Activated T-helper 2 cell treated with anti-CD3 and anti-CD28 coated beads, Interferon-gamma antibody, Interleukin-2, Interleukin-4, amounts not matched to agents 10 μg/mL and 5 μg/mL and 100 μg/mL, durations not matched to agents 14 hours and 24 hours and 36 hours (primary cell): Measurements from ENCODE around the gene MUC22. TPM values are rescaled to one million over a fixed set of nuclear protein-coding genes. Genes with fewer than 3 reads are reported as not detected.
"Not testable (repeated sequence)": the region's sequence is repeated elsewhere in the genome, so short reads cannot be mapped to it uniquely, and the experiment has no call there.

ENCODE experiments used
- DNase-seq: peaks from one replicate; pipeline ENCODE4 v3.0.0; 2021; ENCODE audit warnings: low spot score
- H3K27ac Mint-ChIP-seq: one replicate; pipeline ENCODE4 v1.8.0; 2021; ENCODE audit warnings: mixed read lengths
- H3K27me3 Mint-ChIP-seq: one replicate; pipeline ENCODE4 v1.8.0; 2021; ENCODE audit warnings: low read depth, mixed read lengths
- H3K36me3 Mint-ChIP-seq: one replicate; pipeline ENCODE4 v1.8.0; 2021; ENCODE audit warnings: low read depth, mixed read lengths
- H3K4me1 Mint-ChIP-seq: one replicate; pipeline ENCODE4 v1.8.0; 2021; ENCODE audit warnings: low read depth, mixed read lengths
- H3K4me3 Mint-ChIP-seq: one replicate; pipeline ENCODE4 v1.8.0; 2021; ENCODE audit warnings: low read depth, mild to moderate bottlenecking, moderate library complexity, mixed read lengths
- H3K9me3 Mint-ChIP-seq: one replicate; pipeline ENCODE4 v1.8.0; 2021; ENCODE audit warnings: mixed read lengths
- intact Hi-C: fragments of 100-400 bp; cut with micrococcal nuclease; formaldehyde crosslinking; loops from one replicate; pipeline ENCODE4 v1.15.1; 2023
- total RNA-seq: library from RNA; stranded (reverse); gene quantifications from 2 replicates; pipeline ENCODE4 v1.2.3, GENCODE V29; 2022

Gene MUC22
- total RNA-seq, 1 donor from 2014 or later: not detected

DNA sequence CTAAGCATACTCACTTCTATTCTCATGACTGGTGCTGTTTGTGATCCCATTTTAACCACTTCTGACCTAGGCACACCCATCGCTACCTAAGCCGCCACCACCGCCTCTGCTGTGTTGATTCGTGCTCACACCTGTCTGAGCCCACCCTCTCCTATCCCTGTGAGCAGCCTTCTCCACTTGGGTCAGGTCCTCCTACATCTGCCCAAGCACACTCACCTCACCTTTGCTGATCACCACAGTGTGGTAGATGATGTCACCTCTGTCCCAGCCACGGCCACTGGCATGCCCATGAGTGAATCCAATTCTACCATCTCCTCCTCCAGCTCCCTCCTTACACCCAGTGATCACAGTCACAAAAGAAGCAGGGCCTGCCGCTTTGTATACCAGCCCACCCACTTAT, 20.8 kb downstream of the MUC22 start:
- no peak overlapping the region for H3K4me3 Mint-ChIP-seq
- no peak for DNase-seq
- no peaks in the 10 kb centered on the region for H3K9me3 Mint-ChIP-seq
- H3K27ac Mint-ChIP-seq: no peak overlapping the region
- H3K36me3 Mint-ChIP-seq: no peaks in the 10 kb centered on the region
- H3K4me1 Mint-ChIP-seq: peaks cover 4% of the 10 kb centered on the region
- H3K27me3 Mint-ChIP-seq: peaks cover 1% of the 10 kb centered on the region
- intact Hi-C loops: no loop called here

DNA sequence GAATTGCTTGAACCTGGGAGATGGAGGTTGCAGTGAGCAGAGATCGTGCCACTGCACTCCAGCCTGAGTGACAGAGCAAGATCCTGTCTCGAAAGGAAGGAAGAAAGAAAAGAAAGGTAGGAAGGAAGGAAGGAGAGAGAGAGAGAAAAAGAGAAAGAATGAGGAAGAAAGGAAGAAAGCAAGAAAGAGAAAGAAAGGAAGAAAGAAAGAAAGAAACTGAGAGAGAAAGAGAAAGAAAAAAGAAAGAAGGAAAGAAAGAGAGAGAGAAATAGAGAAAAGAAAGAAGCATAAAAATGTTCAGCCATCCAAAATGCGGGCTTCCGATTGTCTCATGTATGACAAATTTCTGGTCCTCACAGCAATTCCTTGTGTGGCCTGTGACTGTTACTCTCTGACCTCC, 22.8 kb downstream of the MUC22 start:
- Mint-ChIP-seq H3K4me1 (peaks cover 4% of the 10 kb centered on the region), H3K36me3 (no peaks in the 10 kb centered on the region), H3K9me3 (no peaks in the 10 kb centered on the region), H3K27me3 (peaks cover 1% of the 10 kb centered on the region), H3K27ac (no peak overlapping the region), H3K4me3 (no peak overlapping the region)
- intact Hi-C loops: no loop called here
- DNase-seq: no peak

DNA sequence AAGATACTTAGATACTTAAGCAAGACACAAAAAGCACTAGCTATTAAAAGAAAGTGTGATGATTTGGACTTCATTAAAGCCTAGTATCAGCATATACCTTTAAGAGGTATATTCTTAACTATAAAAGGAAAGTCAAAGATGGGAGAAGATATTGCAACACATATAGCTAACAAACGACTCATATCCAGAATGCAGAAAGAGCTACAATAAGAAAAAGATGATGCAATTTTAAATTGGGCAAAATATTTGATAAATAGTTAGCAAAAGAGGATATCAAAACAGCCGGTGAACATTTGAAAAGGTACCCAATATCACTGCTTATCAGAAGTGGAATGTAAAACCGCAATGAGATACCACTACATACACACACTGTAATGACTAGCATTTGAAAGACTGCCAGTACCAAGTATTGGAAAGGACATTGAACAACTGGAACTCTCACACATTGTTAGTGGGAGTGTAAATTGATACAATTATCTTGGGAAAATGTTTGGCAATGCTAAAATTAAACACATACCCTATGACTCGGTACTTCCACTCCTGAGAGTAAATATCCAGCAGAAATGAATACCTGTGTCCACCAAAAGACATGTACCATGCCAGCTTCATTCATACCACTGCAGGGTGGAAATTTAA, 25.7 kb downstream of the MUC22 start:
- H3K27me3 Mint-ChIP-seq: peaks cover 6% of the 10 kb centered on the region
- no peak for DNase-seq
- no peak overlapping the region for H3K27ac Mint-ChIP-seq
- no peaks in the 10 kb centered on the region for H3K36me3 Mint-ChIP-seq
- H3K4me1 Mint-ChIP-seq: peaks cover 3% of the 10 kb centered on the region
- H3K9me3 Mint-ChIP-seq: no peaks in the 10 kb centered on the region
- intact Hi-C loops: no loop called here
- H3K4me3 Mint-ChIP-seq: no peak overlapping the region

DNA sequence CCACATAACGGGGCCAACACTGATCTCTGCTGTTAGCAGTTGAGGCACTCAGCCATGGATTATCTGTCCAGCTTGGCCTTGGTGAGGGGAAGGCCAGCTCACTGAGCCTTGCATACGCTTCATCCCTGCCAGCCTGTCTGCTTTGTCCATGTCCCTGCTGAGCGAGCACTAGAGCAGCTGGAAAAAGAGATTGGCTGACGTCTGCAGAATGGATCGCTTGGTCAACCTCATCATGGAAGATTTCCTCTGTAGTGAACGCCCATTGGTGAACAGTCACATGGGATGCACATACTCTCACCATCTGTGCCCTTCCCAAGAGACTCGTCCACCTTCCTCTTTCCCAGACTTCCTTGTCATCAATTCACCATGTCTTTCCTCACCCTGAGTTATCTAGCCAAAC, 26.9 kb downstream of the MUC22 start:
- Mint-ChIP-seq H3K9me3 (no peaks in the 10 kb centered on the region), H3K27ac (no peak overlapping the region), H3K27me3 (peaks cover 7% of the 10 kb centered on the region), H3K4me1 (no peaks in the 10 kb centered on the region), H3K4me3 (no peak overlapping the region), H3K36me3 (no peaks in the 10 kb centered on the region)
- intact Hi-C loops: no loop called here
- DNase-seq: no peak

DNA sequence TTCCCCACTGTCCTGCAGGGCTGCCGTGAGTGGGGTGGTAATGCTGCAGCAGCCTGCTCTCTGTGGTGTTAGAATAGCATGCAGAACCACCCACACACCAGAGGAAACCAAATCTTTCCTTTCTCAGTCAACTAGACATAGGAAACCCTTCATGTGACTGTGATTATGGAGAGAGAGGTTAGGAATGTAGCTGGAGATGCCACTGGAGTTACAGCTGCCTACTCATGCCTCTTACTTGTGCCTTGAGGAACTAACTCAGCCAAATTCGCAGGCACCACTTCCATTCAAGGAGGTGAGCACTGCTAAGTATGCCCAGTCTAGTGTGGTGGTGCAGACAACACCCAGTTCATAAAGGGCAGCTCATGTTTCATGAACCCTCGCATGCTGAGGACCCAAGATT, 27.4 kb downstream of the MUC22 start:
- H3K27me3 Mint-ChIP-seq: peaks cover 7% of the 10 kb centered on the region
- no peaks in the 10 kb centered on the region for H3K4me1 Mint-ChIP-seq
- intact Hi-C loops: no loop called here
- no peaks in the 10 kb centered on the region for H3K9me3 Mint-ChIP-seq
- H3K36me3 Mint-ChIP-seq: no peaks in the 10 kb centered on the region
- H3K27ac Mint-ChIP-seq: no peak overlapping the region
- DNase-seq: no peak
- no peak overlapping the region for H3K4me3 Mint-ChIP-seq

DNA sequence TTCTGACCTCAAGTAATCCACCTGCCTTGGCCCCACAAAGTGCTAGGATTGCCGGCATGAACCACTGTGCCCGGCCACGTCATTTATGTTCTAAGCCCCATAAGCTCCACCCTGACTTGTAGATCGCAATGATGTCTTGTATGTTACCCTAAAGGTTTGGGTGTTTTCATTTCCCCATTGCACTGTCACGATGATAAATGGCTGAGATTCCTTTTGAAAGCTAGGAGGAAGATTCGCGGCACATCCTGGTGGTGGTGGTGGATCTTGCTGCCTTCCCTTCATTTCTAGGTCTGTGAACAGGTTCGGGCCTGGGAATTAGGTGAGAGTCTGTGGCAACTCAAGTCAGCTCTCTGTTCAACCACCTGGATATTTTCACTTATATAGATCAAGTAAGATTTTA, 28.3 kb downstream of the MUC22 start:
- no peak overlapping the region for H3K27ac Mint-ChIP-seq
- peaks cover 1% of the 10 kb centered on the region for H3K4me1 Mint-ChIP-seq
- H3K4me3 Mint-ChIP-seq: no peak overlapping the region
- peaks cover 9% of the 10 kb centered on the region for H3K27me3 Mint-ChIP-seq
- H3K36me3 Mint-ChIP-seq: no peaks in the 10 kb centered on the region
- no peak for DNase-seq
- intact Hi-C loops: no loop called here
- no peaks in the 10 kb centered on the region for H3K9me3 Mint-ChIP-seq

DNA sequence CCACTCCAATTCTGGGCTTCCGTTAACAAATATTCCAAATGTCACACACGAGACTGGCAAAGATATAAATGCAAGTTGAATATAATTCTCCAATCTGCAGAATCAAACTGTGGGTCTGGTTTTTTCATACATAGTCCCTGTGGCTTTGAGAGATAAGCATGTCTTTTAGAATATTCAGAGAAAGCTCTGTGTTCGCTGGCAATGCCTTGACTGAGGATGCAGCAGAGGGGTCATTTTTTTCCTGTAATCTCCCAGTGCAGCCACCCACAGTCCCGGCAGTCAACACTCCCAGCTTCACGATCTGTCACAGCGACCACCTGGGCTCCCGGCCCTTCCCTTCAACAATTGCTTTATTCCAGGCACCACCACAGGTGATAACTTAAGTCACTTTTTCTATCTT, 30.5 kb downstream of the MUC22 start:
- H3K4me1 Mint-ChIP-seq: peaks cover 1% of the 10 kb centered on the region
- no peak overlapping the region for H3K4me3 Mint-ChIP-seq
- no peak for DNase-seq
- peaks cover 7% of the 10 kb centered on the region for H3K27me3 Mint-ChIP-seq
- intact Hi-C loops: no loop called here
- no peaks in the 10 kb centered on the region for H3K36me3 Mint-ChIP-seq
- H3K27ac Mint-ChIP-seq: no peak overlapping the region
- H3K9me3 Mint-ChIP-seq: no peaks in the 10 kb centered on the region

DNA sequence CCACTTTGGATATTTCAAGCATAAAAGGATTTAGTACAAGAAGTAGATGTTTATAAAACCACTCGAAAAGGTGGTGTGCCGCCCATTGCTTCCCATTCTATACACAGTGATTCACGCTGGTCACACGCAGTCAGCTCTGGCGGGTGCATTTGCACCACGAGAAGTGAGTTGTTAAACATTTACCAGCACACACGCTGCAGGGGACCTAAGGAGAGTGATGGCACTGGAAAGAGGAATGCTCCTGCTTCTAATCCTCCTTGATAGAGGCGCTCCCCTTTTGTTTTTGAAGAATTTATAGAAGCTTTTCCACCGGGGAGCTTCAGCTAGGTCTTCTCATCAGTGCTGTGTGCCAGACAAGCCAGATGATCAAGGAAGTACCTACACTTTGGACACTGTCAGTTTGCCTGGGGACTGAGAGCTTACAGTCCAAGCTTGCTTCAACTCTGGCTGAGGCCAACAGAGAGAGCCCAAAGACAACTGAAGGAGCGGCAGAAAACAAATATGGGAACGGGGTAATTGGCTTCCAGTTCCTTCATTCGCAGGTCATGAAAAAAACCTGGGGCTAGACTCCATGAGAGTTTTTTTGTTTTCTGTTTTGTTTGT, 31.2 kb downstream of the MUC22 start:
- Mint-ChIP-seq H3K27ac (no peak overlapping the region), H3K4me1 (peaks cover 1% of the 10 kb centered on the region), H3K36me3 (no peaks in the 10 kb centered on the region), H3K4me3 (no peak overlapping the region), H3K9me3 (no peaks in the 10 kb centered on the region), H3K27me3 (peaks cover 7% of the 10 kb centered on the region)
- no peak for DNase-seq
- intact Hi-C loops: no loop called here

DNA sequence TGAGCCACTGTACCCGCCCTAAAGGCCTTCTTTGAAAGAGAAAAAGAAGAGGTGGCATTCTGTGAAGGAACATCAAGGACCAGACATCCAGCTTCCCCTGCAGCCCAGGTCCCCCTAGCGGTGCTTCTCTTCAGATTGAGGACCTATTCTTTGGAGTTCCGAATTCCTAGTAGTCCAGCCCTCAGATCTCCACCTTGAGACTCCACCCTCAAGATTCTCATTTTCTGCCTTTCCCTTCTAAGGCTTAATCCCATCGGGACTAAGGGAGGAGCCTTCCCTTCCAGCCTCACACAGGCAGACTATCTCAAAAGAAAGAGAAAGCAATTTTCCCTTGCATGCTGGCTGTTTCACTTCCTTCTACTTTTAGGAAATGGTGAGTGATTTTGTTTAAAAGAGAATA, 32.5 kb downstream of the MUC22 start:
- Mint-ChIP-seq H3K9me3 (no peaks in the 10 kb centered on the region), H3K4me3 (no peak overlapping the region), H3K27me3 (peaks cover 9% of the 10 kb centered on the region), H3K4me1 (peaks cover 1% of the 10 kb centered on the region), H3K36me3 (no peaks in the 10 kb centered on the region), H3K27ac (no peak overlapping the region)
- intact Hi-C loops: no loop called here
- DNase-seq: no peak

DNA sequence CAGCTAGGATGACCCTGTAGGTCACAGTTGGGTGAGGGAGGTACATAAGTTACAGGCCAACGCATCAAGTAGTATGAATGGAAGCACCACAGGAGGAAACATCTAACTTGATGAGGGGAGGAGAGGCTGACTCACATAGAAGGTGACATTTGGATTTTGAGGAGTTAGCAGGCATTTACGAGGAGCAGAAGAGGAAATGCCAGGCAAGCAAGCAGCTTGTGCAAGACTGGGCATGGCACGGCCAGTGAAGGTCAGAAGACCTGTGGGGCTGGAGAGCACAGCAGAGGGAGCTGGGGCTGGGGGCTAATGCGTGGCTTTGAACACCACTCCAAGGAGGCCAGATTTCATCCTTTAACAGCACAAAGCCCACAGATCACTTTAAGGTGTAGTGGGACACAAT, 37.8 kb downstream of the MUC22 start:
- H3K27me3 Mint-ChIP-seq: peaks cover 29% of the 10 kb centered on the region
- intact Hi-C loops: no loop called here
- H3K4me1 Mint-ChIP-seq: no peaks in the 10 kb centered on the region
- DNase-seq: no peak
- no peak overlapping the region for H3K4me3 Mint-ChIP-seq
- no peaks in the 10 kb centered on the region for H3K36me3 Mint-ChIP-seq
- no peak overlapping the region for H3K27ac Mint-ChIP-seq
- H3K9me3 Mint-ChIP-seq: no peaks in the 10 kb centered on the region

DNA sequence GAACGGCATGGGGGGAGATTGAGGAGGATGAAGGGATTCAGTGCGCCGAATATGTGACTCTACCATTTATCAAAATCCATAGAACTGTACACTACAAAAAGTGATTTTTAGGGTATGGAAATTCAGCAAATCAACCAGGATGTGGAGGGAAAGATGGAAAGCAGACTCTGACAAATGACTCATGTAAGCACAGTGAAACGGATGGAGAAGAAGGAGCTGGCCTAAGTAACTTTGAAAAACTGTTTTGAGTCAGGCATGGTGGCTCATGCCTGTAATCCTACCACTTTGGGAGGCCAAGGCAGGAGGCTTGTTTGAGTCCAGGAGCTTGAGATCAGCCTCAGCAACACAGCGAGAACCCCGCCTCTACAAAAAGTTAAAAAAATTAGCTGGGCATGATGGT, 39.2 kb downstream of the MUC22 start:
- Mint-ChIP-seq H3K4me3 (no peak overlapping the region), H3K4me1 (no peaks in the 10 kb centered on the region), H3K9me3 (no peaks in the 10 kb centered on the region), H3K36me3 (no peaks in the 10 kb centered on the region), H3K27ac (no peak overlapping the region), H3K27me3 (peaks cover 37% of the 10 kb centered on the region)
- intact Hi-C loops: no loop called here
- no peak for DNase-seq

DNA sequence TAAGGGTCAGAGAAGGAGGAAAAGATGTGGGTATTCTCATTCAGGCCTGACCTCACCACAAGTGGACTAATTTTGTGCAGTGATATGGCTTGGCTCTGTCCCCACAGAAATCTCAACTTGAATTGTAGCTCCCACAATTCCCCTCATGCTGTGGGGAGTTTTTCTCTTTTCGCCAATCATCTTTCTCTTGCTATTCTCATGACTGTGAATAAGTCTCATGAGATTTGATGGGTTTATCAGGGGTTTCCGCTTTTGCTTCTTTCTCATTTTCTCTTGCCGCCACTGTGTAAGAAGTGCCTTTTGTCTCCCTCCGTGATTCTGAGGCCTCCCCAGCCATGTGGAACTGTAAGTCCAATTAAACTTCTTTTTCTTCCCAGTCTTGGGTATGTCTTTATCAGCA, 42.9 kb downstream of the MUC22 start:
- DNase-seq, H3K4me1 Mint-ChIP-seq, H3K4me3 Mint-ChIP-seq, H3K27ac Mint-ChIP-seq, H3K36me3 Mint-ChIP-seq, H3K9me3 Mint-ChIP-seq, intact Hi-C loops: not testable (repeated sequence)
- H3K27me3 Mint-ChIP-seq: peaks cover 41% of the 10 kb centered on the region

DNA sequence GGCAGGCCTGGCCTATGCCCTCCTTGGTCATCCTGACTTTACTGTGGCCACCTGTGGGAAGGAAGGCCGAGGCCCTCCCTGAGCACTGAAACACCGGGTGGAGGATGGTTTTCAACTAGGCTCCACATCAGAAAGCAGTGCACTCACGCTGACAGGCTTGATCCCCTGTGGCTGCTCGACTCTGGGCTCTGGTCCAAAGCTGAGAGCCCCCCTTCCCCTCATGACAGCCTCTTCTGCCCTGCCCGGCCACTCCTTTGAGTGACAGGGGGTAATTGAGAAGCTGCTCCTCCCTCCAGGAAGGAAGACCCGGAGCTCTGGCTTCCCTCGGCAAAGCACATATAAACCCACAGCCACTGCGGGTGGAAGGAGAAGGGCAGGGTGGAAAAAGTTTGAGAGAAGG, 43.6 kb downstream of the MUC22 start:
- no peak overlapping the region for H3K27ac Mint-ChIP-seq
- peaks cover 3% of the 10 kb centered on the region for H3K4me1 Mint-ChIP-seq
- intact Hi-C loops: no loop called here
- H3K36me3 Mint-ChIP-seq: no peaks in the 10 kb centered on the region
- peaks cover 38% of the 10 kb centered on the region for H3K27me3 Mint-ChIP-seq
- H3K4me3 Mint-ChIP-seq: no peak overlapping the region
- no peak for DNase-seq
- no peaks in the 10 kb centered on the region for H3K9me3 Mint-ChIP-seq

DNA sequence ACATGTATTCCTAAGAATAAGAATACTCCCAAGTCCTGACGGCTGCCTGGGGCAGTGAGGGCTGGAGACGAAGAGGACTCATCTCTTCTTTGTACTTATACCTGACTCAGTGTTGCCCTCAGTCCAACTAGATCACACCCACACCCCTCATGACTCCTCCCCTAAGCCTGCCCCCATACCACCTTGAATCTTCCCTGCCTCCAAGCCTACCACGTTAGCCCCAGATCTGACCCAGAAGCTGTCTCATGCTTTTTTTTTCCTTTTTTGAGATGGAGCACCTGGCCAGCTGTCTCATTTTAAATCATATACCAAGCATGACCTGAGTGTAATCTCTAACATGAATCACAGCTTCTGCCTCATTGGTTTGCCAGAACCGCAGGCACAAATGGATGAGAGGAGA, 45.2 kb downstream of the MUC22 start:
- intact Hi-C loops: no loop called here
- Mint-ChIP-seq H3K27me3 (peaks cover 33% of the 10 kb centered on the region), H3K9me3 (no peaks in the 10 kb centered on the region), H3K36me3 (no peaks in the 10 kb centered on the region), H3K4me3 (no peak overlapping the region), H3K4me1 (peaks cover 3% of the 10 kb centered on the region), H3K27ac (no peak overlapping the region)
- DNase-seq: no peak
